A172 (cell line): ENCODE data around the gene POMZP3. TPM values are rescaled to one million over a fixed set of nuclear protein-coding genes. Genes with fewer than 3 reads are reported as not detected.
A peak's percentile ranks its signal among the peaks of the same experiment; 100 is the strongest.
"Not testable (repeated sequence)": the region's sequence is repeated elsewhere in the genome, so short reads cannot be mapped to it uniquely, and the experiment has no call there.

Experiments
- DNase-seq: peaks from one replicate; pipeline ENCODE4 v3.0.0-alpha.2; 2015; ENCODE audit warnings: low spot score
- total RNA-seq: library from RNA; depleted of rRNA; stranded (reverse); fragments of >200 nt; shearing (Covaris generic); gene quantifications from 2 replicates; pipeline ENCODE4 v1.2.3, GENCODE V29; 2014; rRNA removed

The POMZP3 gene
- 12.8 and 19.4 TPM in 2 replicates for total RNA-seq

DNA sequence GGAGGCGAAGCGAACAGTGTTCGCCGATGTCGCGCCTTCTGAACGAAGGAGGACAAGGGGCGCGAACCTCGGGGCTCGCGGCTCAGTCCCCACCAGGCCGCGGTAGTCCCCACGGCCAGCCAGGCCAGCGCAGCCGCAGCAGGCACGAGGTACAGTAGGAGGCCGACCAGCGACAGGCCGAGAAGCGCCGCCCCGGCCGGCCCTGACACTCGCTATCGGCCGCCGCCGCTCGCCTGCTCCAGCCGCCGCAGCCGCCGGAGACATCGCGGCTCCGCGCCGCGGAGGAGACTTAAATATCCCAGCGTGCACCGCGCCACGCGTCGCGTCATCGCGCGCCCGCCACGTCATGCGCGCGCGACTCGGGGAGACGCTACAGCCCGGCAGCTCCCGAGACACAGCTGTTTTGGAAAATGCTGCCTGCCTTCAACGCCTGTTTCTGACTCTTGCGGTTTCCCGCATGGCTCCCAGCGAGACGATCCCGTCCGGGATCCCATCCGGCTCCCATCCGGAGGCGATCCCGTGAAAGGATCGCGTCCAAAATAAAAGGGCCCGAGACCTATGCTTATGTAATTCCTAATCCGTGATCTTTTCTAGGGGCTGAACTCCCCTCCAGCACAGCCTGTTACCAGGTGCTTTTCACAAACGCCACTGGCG, at the start of gene POMZP3:
Gene POMZP3, minus strand, starts transcription at position 291 of the 654 bp plus-strand sequence. CDS start 1,215 bp downstream, outside the sequence.
- not testable (repeated sequence) for DNase-seq

DNA sequence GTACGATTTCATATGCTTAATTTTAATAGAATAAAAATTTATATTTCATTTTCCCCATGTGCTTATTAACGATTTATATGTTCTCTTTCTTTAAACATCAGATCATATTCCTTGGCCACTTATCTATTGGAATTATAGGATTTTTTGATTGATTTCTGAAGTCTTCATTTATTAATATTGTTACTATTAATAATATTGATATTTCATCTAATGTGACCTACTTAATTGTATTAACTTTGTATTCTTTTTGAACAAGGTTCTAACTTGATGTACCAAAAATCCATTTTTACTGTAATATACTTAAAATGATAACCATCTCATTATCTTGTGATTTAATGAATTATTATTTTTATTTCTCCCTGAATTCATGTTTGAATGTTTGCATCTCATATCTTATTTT, 48.7 kb upstream of the POMZP3 start:
- not testable (repeated sequence) for DNase-seq

DNA sequence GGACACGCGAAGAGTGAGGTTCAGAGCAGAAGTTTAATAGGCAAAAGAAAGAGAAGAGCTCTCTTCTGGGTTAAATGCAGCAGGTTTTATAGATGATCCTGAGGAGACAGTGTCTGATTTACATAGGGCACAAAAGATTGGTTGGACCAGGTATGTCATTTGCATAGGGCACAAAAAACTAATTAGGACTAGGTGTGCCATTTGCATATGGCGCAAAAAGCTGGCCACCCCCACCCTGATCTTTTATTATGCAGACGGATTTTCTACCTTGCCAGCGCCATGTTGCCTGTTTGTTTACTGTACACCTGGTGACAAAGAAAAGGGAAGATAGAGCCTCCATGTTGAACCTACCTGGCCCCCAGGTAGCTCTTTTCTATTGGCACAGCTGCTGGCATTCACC, 46.3 kb upstream of the POMZP3 start:
- DNase-seq: not testable (repeated sequence)

DNA sequence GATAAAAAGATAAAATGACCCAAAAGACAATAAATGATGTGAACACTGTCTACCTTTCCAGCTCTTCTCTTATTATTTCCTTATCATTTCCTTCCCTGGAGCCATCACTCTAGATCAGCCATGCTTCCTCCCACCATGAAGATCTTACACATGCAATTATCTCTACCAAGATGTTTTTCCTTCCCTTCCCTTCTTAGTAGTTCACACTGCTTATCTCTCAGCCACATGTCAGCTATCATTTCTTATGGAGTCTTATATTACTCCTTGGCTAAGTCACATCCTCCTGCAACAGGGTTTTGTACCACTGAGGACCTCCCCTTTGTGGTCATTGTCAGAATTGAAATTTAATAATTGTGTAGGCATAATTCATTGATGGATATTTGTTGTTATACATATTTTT, 32.1 kb upstream of the POMZP3 start:
- DNase-seq: not testable (repeated sequence)

DNA sequence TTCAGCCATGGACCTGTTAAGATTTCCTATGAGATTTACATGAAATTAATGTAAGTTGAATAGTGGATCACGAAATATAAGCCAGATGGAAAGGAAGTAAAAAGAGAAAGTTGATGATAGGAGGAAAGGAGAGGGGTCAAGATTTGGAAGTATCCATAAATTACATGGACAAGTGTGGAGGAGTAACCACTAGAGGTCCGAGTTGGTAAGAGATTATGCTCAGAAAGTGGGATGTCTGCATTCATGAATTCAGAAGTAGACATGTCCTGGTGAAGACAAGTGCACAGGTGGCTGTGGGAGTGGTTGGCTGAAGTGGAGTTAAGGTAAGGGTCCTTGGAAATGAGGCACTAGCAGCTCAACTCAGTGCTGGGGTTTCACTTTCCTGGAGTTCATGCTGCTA, 29.3 kb upstream of the POMZP3 start:
- not testable (repeated sequence) for DNase-seq

DNA sequence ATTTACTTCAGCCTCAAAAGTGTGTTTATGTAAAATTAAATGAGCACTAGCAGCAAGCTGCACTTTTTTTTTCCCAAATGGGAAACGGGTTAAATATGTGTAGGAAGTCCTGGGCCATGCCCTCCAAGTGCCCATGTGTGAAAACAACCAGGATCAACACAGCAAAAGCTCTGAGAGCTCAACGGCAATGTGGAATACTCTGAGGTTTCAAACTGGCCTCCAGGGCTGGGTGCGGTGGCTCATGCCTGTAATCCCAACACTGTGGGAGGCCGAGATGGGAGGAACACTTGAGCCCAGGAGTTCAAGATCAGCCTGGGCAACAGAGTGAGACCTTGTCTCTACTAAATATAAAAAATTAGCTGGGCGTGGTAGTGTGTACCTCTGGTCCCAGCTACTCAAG, 15.5 kb upstream of the POMZP3 start:
- not testable (repeated sequence) for DNase-seq

DNA sequence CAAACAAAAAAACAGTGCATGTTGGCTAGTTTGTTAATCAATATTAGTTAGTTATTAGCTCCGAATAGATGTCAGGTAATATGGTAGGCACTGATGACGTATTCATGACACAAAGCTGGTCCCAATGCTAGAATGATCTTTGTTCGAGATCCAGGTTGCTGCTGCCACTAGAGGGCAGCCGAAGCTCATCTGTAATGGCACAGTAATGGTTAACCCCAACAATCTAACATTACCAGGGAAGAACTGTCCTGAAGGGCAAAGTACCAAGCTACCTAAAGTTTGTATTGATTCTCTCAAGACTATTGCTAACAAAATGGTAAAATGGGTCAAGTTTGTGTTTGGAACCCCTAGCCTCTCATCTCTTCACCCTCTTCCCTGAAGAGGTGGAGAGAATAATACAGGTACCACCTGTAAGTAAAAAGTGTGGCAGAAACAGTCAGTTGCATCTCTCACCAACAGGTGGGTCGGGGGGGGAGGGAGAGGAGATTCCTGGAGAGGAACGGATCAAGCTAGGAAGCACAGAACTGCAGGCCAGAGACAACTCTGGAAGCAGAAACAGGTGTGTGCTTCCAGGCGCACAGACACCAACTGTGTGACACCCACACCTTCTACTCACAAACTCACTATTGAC, 10.1 kb upstream of the POMZP3 start:
- peak; percentile 7 for DNase-seq

DNA sequence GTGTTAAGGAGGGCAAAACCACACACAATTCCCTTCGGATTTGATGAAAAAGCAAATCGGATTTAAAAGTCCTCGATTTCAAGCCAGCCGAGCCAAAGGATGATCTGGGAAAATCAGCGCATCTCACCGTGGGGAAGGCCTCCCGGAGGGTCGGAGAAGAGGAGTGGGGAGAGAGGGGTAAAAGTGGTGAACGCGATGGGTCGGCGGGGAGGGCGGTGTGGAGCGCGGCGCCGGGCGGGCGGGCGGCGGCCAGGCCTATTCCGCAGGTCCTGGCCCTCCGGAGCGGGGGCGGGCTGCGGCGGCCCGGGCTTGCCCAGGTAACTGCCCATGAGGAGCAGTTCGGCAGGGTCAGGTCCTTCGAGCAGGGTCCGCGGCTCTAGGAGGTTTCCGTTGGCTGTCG, 498 bp downstream of the POMZP3 start:
- DNase-seq: not testable (repeated sequence)

DNA sequence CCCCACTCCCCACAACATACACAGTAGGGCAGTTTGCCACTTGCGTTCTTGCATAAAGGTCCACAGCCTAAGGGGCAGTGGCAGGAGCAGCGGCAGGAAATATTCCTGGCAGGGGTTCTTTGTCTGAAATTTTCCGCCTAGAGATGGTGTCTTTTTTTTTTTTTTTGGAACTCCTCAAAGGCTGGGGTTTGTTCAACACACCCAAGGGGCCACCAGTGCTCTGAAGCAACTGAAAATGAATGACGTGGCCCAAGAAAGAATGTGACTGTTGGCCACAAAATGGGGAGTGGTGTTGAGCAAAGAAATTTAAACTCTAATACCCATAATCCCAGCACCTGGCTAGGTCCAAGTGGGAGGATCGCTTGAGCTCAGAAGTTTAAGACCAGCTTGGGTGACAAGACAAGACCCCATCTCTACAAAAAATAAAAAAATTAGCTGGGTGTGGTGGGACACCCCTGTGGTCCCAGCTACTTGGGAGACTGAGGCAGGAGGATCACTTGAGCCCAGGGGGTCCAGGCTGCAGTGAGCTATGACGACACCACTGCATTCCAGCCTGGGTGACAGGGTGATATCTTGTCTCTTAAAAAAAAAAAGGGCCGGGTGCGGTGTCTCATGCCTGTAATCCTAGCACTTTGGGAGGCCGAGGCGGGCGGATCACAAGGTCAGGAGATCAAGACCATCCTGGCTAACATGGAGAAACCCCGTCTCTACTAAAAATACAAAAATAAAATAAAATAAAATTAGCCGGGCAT, 7.5 kb downstream of the POMZP3 start:
- not testable (repeated sequence) for DNase-seq

DNA sequence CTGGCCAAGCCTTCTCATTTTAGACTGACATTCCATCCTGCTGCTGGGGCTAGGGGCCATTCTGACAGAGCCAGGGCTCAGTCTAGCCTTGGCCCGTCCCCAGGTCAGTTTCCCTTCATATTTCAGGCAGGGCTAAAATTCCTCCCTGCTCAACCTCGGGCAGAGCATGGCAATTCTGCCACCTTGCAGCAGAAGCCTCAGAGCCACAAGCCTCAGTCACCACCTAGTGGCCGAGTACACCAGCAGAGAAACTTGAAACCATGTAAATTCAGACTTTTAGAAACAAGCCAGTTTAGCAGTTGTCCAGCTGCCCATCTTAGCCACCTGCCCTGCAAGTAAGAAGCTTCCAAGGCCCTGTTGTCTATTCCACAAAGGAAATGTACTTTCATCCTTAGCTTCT, 13.3 kb downstream of the POMZP3 start:
- peak; percentile 77 for DNase-seq

DNA sequence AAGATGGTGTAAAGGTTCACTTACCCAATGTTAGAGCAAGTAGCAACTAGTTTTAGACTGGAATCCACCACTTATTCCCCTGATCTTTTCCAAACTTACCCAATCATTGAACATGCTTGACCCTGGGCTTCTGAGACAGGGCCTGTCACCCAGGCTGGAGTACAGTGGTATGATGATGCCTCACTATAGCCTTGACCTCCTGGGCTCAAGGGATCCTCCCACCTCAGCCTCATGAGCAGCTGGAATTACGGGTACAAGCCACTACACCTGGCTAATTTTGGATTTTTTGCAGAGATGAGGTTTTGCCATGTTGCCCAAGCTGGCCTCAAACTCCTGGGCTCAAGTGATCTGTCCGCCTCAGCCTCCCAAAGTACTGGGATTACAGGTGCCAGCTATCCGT, 14.8 kb downstream of the POMZP3 start:
- not testable (repeated sequence) for DNase-seq

DNA sequence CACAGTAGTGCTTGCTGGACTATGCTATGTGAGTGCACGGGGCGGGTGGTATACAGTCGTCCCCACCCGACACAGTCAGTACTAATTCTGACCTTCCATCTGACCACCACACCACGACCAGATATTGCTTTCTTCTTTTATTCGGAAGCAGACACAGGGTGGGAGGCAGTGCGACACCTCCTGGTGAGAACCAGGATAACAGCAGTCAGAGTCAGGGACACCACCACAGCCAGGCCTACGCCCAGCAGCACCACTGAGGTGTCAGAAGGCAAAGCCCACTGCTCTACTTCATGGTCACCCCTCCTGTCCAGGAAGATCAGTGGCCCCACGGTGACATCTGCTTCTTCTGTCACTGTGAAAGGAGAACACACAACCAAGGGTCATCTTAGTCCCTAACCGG, 17.2 kb downstream of the POMZP3 start:
- DNase-seq: not testable (repeated sequence)

DNA sequence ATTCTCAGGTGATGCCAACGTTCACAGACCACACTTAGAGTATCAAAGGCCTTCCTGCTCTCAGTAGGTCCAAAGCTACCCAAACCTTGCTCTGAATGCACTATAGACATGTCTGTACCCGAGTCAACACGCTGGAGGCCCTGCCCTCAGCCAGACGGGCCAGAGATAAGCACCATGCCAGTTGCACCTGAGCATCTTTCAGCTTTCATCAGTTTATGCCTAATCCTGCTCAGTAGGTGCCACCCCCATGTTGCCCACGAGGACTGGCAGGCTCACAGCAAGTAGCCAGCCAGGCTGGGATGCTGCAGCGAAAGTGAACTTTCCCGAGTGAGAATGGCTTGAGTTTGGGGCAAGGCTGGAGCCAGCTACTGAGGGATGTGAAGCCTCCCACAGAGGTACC, 18.6 kb downstream of the POMZP3 start:
- not testable (repeated sequence) for DNase-seq

DNA sequence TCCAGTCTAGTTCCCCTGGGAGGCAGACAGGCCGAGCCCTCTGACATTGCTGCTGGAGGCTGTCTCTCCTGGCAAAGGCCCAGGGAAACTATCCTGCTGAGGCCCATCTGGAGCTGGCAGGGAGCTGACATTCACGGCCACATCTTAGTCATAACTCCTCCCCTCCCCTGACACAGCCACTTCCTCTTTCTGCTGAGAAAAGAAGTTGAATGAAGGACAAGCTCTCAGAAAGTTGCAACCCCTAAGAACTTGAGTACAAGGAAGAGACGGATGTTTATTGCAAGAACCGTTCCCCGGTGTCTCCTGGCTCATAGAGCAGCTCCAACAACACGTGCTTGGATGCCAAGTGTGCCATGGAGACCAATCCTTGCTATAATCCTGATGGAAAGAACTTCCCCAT, 21.1 kb downstream of the POMZP3 start:
- peak; percentile 94 for DNase-seq

DNA sequence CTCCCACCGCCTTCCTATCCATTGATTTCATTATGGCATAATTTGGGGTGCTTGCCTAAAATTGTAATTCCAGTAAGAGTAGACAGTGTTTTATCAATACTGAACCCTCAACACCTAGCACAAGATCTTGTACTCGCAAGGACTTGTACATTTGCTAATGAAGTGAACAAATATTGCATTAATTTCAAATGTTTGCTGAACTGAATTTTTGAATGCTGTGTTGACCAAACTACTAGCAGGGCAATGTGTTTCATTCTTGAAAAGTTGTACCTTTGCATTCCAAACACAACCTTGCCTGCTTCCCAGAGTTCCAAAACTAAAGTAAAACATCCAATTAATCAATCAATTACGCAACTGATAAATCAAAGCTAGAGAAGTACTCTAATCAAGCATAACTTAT, 26.4 kb downstream of the POMZP3 start:
- not testable (repeated sequence) for DNase-seq

DNA sequence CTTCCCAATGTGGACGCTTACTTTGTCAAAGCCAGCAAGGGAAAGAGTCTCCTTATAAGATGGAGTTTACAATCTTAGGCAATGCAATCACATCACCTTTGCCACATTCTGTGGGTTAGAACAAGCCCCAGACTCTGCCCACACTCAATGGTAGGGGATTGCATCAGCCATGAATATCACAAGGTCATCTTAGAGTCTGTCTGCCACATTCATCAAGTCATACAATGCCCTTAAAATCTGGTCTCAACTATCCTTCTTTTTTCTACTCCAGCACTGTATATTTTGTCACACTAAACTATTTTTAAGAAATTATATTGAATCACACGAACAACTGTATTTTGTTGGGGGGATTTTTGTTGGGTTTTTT, 27.0 kb downstream of the POMZP3 start:
- DNase-seq: not testable (repeated sequence)

DNA sequence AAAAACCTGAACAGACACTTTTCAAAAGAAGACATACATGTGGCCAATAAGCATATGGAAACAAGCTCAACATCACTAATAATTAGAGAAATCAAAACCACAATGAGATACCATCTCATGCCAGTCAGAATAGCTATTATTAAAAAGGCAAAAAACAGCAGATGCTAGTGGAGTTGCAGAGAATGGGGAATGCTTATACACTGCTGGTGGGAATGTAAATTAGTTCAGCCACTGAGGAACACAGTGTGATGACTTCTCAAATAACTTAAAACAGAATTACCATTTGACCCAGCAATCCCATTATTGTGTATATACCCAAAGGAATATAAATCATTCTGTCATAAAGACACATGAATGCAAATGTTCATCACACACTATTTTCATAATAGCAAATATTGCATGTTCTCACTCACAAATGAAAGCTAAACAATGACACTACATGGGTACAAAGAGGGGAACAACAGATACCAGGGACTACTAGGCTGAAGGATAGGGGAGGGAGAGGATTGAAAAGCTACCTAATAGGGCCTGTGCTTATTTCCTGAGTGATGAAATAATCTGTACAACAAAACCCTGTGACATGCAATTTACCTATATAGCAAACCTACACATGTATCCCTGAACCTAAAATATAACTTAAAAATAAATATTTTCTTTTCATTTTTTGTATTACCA, 28.4 kb downstream of the POMZP3 start:
- DNase-seq: not testable (repeated sequence)

DNA sequence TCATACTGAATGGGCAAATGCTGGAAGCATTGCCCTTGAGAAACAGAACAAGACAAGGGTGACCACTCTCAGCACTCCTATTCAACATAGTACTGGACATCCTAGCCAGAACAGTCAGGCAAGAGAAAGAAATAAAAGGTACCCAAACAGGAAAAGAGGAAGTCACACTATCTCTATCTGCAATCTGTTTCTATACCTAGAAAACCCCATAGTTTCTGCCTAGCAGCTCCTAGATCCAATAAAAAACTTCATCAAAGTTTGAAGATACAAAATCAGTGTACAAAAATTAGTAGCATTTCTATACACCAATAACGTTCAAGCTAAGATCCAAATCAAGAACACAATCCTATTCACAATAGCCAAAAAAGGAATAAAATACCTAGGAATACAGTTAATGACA, 29.8 kb downstream of the POMZP3 start:
- DNase-seq: not testable (repeated sequence)

DNA sequence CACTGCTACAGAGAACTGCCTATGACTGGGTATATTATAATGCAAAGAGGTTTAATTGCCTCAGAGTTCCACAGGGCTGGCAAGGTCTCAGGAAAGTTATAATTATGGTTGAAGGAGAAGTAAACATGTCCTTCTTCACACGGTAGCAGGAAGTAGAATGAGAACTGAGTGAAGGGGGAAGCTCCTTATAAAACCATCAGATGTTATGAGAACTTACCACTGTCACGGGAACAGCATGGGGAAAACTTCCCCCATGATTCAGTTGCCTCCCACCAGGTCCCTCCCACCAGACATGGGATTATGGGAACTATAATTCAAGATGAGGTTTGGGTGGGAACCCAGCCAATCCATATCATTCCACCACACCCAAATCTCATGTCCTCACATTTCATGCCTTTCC, 34.4 kb downstream of the POMZP3 start:
- not testable (repeated sequence) for DNase-seq

DNA sequence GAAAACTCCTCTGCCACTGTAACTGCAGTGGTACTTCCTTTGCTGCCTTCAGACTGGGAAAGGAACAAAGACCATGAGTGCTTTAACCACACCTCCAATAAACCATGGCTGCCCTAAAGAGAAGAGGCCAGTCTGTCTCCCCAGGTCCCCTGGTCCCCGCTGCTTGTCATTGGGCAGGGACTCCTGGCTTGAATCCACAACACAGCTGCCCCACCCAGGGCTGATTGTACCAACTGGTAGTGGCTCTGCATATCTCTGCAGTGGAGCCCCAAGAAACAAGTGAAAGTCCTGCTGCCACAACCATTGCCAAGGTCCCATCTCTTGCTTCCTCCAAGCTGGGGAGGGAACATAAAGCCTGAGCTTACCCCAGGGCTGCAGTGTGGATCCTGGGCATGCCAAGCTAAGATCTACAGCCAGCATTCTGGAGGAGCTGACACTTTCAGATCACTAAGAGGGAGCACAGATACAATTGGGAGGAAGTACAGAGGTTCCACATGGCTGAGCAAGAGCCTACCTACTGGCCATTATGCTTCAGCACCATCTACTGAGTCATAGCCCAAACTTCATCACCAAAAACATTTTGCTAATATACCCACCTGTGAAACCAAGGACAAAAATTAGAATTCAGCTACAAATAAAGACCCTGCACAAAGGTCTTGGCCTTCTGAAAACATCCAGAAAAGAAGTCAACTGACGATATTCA, 35.3 kb downstream of the POMZP3 start:
- DNase-seq: not testable (repeated sequence)

DNA sequence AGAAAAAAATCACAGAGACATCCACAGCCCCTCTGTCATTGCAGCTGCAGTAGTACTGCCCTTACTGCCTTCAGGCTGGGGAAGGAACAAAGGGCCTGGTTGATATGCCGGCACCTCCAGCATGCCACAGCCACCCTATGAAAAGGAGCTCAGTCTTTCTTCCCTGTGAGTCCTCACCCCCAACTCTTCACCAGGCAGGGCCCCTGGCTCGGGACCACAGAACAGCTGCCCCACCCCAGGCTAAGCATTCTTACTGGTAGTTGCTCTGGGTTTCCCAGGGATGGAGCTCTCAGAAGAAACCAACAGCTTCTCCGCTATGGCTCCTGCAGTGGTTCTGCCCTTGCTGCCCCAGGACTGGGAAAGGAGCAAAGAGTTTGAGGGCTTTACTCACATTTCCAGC, 36.0 kb downstream of the POMZP3 start:
- DNase-seq: not testable (repeated sequence)
